ENCODE data around the gene ADGRV1. TPM values are rescaled to one million over a fixed set of nuclear protein-coding genes. Genes with fewer than 3 reads are reported as not detected.

ADGRV1 gene
- total RNA-seq, 1 experiment from 2014 or later = not detected

- Mint-ChIP-seq H3K4me1 (ENCODE audit: insufficient read depth, unreplicated experiment) (peaks cover 1% of the 10 kb centered on the region), H3K27ac (ENCODE audit: low read depth, unreplicated experiment) (no peak overlapping the region), H3K9me3 (ENCODE audit: unreplicated experiment) (no peaks in the 10 kb centered on the region), H3K36me3 (ENCODE audit: insufficient read depth, unreplicated experiment) (no peaks in the 10 kb centered on the region), H3K4me3 (ENCODE audit: unreplicated experiment) (no peak overlapping the region), H3K27me3 (ENCODE audit: insufficient read depth, unreplicated experiment) (no peaks in the 10 kb centered on the region)
- intact Hi-C loops (cut with micrococcal nuclease) = no loop called here
- DNase-seq (ENCODE audit: unreplicated experiment) = no peak
- ChIA-PET POLR2A (no interaction called here), CTCF (interaction anchor here (3.5 kb wide), 1 partner anchor 12 kb away, joined by 15 read pairs; no protein-coding TSS in a partner anchor)
- BruUV-seq (replicated peaks) = no TSS peak
- TF ChIP-seq CTCF (IDR thresholded peaks at IDR 0.05; ENCODE audit: unreplicated experiment) = no peak
Observed at GRCh38 chr5:90849939-90850338, 291.3 kb downstream of the ADGRV1 start.

- no peak for DNase-seq (ENCODE audit: unreplicated experiment)
- Mint-ChIP-seq H3K27ac (ENCODE audit: low read depth, unreplicated experiment) (no peak overlapping the region), H3K36me3 (ENCODE audit: insufficient read depth, unreplicated experiment) (no peaks in the 10 kb centered on the region), H3K9me3 (ENCODE audit: unreplicated experiment) (no peaks in the 10 kb centered on the region), H3K27me3 (ENCODE audit: insufficient read depth, unreplicated experiment) (no peaks in the 10 kb centered on the region), H3K4me1 (ENCODE audit: insufficient read depth, unreplicated experiment) (peaks cover 6% of the 10 kb centered on the region), H3K4me3 (ENCODE audit: unreplicated experiment) (no peak overlapping the region)
- no TSS peak for BruUV-seq (replicated peaks)
- CTCF ChIA-PET = interaction anchor here (3.5 kb wide), 1 partner anchor 9 kb away, joined by 15 read pairs; no protein-coding TSS in a partner anchor
- TF ChIP-seq CTCF (IDR thresholded peaks at IDR 0.05; ENCODE audit: unreplicated experiment) = no peak
- intact Hi-C loops (cut with micrococcal nuclease) = no loop called here
- POLR2A ChIA-PET = no interaction called here
Observed at GRCh38 chr5:90852531-90852930, 293.9 kb downstream of the ADGRV1 start.

- ChIA-PET POLR2A (interaction anchor here (0.6 to 0.8 kb wide), 2 partner anchors 60 to 258 kb away, joined by 3 read pairs; no protein-coding TSS in a partner anchor), CTCF (interaction anchor here (1.2 kb wide), 1 partner anchor 8 kb away, joined by 4 read pairs; no protein-coding TSS in a partner anchor)
- no peak for DNase-seq (ENCODE audit: unreplicated experiment)
- H3K36me3 Mint-ChIP-seq (ENCODE audit: insufficient read depth, unreplicated experiment) = no peaks in the 10 kb centered on the region
- H3K4me1 Mint-ChIP-seq (ENCODE audit: insufficient read depth, unreplicated experiment) = peaks cover 6% of the 10 kb centered on the region
- no peak overlapping the region for H3K27ac Mint-ChIP-seq (ENCODE audit: low read depth, unreplicated experiment)
- no peaks in the 10 kb centered on the region for H3K27me3 Mint-ChIP-seq (ENCODE audit: insufficient read depth, unreplicated experiment)
- intact Hi-C loops (cut with micrococcal nuclease) = no loop called here
- no TSS peak for BruUV-seq (replicated peaks)
- no peak overlapping the region for H3K4me3 Mint-ChIP-seq (ENCODE audit: unreplicated experiment)
- no peaks in the 10 kb centered on the region for H3K9me3 Mint-ChIP-seq (ENCODE audit: unreplicated experiment)
- no peak for TF ChIP-seq CTCF (IDR thresholded peaks at IDR 0.05; ENCODE audit: unreplicated experiment)
Observed at GRCh38 chr5:90853750-90854149, 295.2 kb downstream of the ADGRV1 start.

GRCh38 chr5:90854169-90854568 is 295.6 kb downstream of the ADGRV1 start:
- ChIA-PET CTCF (interaction anchor here (1.2 to 1.6 kb wide), 3 partner anchors 8 to 531 kb away, joined by 4 to 5 read pairs (median 5); no protein-coding TSS in a partner anchor), POLR2A (interaction anchor here (0.6 to 0.8 kb wide), 2 partner anchors 48 to 257 kb away, joined by 3 read pairs; no protein-coding TSS in a partner anchor)
- Mint-ChIP-seq H3K27ac (ENCODE audit: low read depth, unreplicated experiment) (no peak overlapping the region), H3K9me3 (ENCODE audit: unreplicated experiment) (no peaks in the 10 kb centered on the region), H3K4me1 (ENCODE audit: insufficient read depth, unreplicated experiment) (peaks cover 6% of the 10 kb centered on the region), H3K4me3 (ENCODE audit: unreplicated experiment) (no peak overlapping the region), H3K36me3 (ENCODE audit: insufficient read depth, unreplicated experiment) (no peaks in the 10 kb centered on the region), H3K27me3 (ENCODE audit: insufficient read depth, unreplicated experiment) (no peaks in the 10 kb centered on the region)
- TF ChIP-seq CTCF (IDR thresholded peaks at IDR 0.05; ENCODE audit: unreplicated experiment) = no peak
- intact Hi-C loops (cut with micrococcal nuclease) = no loop called here
- DNase-seq (ENCODE audit: unreplicated experiment) = no peak
- no TSS peak for BruUV-seq (replicated peaks)
